Adrenal gland (tissue), 12 donors: ENCODE results near the gene PLEKHA6. TPM values are rescaled to one million over a fixed set of nuclear protein-coding genes. Genes with fewer than 3 reads are reported as not detected.

Experiments
- DNase-seq, 7 donors: peaks; one replicate each; pipeline ENCODE4 v3.0.0-alpha.2; 2019 to 2020
- H3K27ac ChIP-seq, 5 donors: fragments of 200-600 bp; sonication (generic) in 4 of 5; 1 replicate in 3 of 5; 2 replicates in 2 of 5; pipeline versions ENCODE4 v1.5.1 to v1.8.0; 2016 to 2020; ENCODE audit warnings: mild to moderate bottlenecking in 1 of 5
- H3K27me3 ChIP-seq: fragments of 200-600 bp; 2 replicates; pipeline ENCODE4 v1.8.0; 2021
- H3K36me3 ChIP-seq, 2 donors: fragments of 200-600 bp; replicated peaks in 1 of 2; 1 replicate in 1 of 2; 2 replicates in 1 of 2; pipeline versions ENCODE4 v1.5.1 to v1.8.0; 2018 to 2022
- H3K4me1 ChIP-seq, 2 donors: fragments of 200-600 bp; replicated peaks in 1 of 2; 1 replicate in 1 of 2; 2 replicates in 1 of 2; pipeline versions ENCODE4 v1.5.1 to v1.8.0; 2018 to 2021
- H3K4me3 ChIP-seq, 4 donors: fragments of 200-600 bp; sonication (generic) in 3 of 4; one replicate each; pipeline ENCODE4 v1.5.1; 2016 to 2018
- H3K9me3 ChIP-seq, 3 donors: fragments of 200-600 bp; sonication (generic) in 1 of 3; replicated peaks in 1 of 3; 1 replicate in 2 of 3; 2 replicates in 1 of 3; pipeline versions ENCODE4 v1.5.1 to v1.8.0; 2016 to 2021
- POLR2A ChIP-seq, 2 donors: fragments of 450-650 bp; IDR thresholded peaks; one replicate each; pipeline ENCODE4 v1.6.1; 2017; ENCODE audit warnings: antibody characterized with exemption in 2 of 2, mild to moderate bottlenecking in 2 of 2, moderate library complexity in 1 of 2
- WGBS, 4 donors: extraction: QIAGEN DNeasy Blood & Tissue Kit in 2 of 4; methylation state at CpG; one replicate each; pipeline versions ENCODE4 v1.1.5 to v1.1.7; 2013 to 2017; 5-methylcytosine and 5-hydroxymethylcytosine counted together
- intact Hi-C, 2 donors: fragments of 100-400 bp; cut with DNase I; formaldehyde crosslinking; loops; one replicate each; pipeline versions ENCODE4 v1.14.1 to v1.15.0; 2022 to 2023
- polyA plus RNA-seq, 3 donors: library from polyadenylated mRNA; stranded (reverse); fragments of 200-250 nt in 2 of 3; fragments of 350-450 nt in 1 of 3; fragmentation: Illumina TruSeq in 1 of 3; extraction: RNeasy Lipid Tissue Mini Kit (QIAGEN cat#74804) in 1 of 3; gene quantifications; one replicate each; pipeline ENCODE4 v1.2.3, GENCODE V29; 2013 to 2014
- total RNA-seq, 9 donors: library from RNA; depleted of rRNA in 4 of 9; stranded (reverse); fragments of >200 nt in 4 of 9; fragments of 120-200 nt in 1 of 9; fragmentation: NEBNext Ultra II Directional in 1 of 9; extraction: Animal tissue kit (Norgen Biotek cat#: 25700) in 1 of 9; gene quantifications; one replicate each; pipeline versions ENCODE4 v1.1.0 to v1.2.4, GENCODE V29; 2013 to 2023
- TF ChIP-seq, protein P1 (sequence below), 6 experiments: fragments of 450-650 bp in 4 of 6; fragments of 200-600 bp in 2 of 6; sonication (generic) in 1 of 6; IDR thresholded peaks; 1 replicate in 5 of 6; 2 replicates in 1 of 6; pipeline versions ENCODE4 v1.5.1 to v1.8.0; 2016 to 2021; ENCODE audit warnings: antibody characterized with exemption in 6 of 6, mild to moderate bottlenecking in 2 of 6, moderate library complexity in 1 of 6
- donor health status: healthy with polysubstance abuse.
- donor health status: Bipolar disorder and iron deficiency.
- donor health status: DM: yes; HTN: yes; CAD: no.
- donor health status: DM: no; HTN: no; CAD: no.
- donor health status: DM: no; HTN: no; CAD: no.
- donor health status: DM: yes; HTN: yes; CAD: no.

The PLEKHA6 gene
- total and polyA plus RNA-seq, 12 donors = 2.2 to 13.8 (median 5.1) TPM

DNA sequence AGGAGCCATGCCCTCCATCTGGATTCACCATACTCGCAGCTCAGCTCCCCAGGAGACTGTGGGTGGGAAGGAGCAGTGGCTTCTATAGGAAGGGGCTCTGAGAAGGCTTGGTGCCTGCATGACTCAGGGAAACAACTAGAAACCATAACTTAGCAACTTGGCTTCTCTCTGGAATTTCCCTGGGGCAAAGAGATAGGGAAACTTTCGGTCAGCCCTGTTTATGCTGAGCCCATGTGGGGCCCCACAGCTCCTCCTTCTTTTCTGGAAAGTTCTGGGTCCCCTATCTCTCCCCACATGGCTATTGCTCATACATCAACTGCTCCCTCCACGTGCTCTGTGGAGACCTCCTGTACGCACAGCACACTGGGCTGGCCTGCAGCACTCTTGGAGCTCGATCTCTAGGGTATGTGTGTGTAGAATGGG, 39.3 kb downstream of the PLEKHA6 start:
- DNase-seq = no peak
- Histone ChIP-seq H3K36me3 (no peaks in the 10 kb centered on the region), H3K27ac (no peak overlapping the region), H3K27me3 (no peaks in the 10 kb centered on the region), H3K4me3 (no peak overlapping the region), H3K9me3 (no peaks in the 10 kb centered on the region), H3K4me1 (peaks cover 0 to 10% of the 10 kb centered on the region in 2 donors)
- TF ChIP-seq, protein P1, sequence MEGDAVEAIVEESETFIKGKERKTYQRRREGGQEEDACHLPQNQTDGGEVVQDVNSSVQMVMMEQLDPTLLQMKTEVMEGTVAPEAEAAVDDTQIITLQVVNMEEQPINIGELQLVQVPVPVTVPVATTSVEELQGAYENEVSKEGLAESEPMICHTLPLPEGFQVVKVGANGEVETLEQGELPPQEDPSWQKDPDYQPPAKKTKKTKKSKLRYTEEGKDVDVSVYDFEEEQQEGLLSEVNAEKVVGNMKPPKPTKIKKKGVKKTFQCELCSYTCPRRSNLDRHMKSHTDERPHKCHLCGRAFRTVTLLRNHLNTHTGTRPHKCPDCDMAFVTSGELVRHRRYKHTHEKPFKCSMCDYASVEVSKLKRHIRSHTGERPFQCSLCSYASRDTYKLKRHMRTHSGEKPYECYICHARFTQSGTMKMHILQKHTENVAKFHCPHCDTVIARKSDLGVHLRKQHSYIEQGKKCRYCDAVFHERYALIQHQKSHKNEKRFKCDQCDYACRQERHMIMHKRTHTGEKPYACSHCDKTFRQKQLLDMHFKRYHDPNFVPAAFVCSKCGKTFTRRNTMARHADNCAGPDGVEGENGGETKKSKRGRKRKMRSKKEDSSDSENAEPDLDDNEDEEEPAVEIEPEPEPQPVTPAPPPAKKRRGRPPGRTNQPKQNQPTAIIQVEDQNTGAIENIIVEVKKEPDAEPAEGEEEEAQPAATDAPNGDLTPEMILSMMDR (IDR thresholded peaks at IDR 0.05) = no peak
- TF ChIP-seq POLR2A (IDR thresholded peaks at IDR 0.05) = no peak
- intact Hi-C loops = loop anchor here in 1 of 2 donors (5.0 kb wide), 1 partner anchor 38 kb away; no protein-coding TSS in a partner anchor
- 79 to 86% (median 84%) methylated on average over 5 of the region's 5 CpGs for WGBS, 4 donors

DNA sequence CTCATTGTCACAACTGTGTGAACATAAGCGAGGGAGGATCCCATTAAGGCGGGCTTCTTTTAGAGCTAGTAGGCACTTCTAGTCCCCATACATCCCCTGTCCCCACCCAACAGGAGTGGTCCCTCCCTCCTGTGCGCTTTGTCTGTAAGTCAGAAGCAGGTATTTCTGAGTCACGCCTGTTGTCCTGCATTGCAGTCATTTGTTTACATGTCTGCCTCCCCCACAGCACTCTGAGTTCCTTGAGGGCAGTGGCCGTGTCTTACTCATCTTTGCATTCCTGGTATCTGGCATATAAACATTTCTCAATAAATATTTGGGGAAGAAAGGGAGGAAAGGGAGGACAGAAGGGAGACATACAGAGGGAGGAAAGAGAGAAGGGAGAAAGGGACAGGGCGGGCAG, 40.3 kb downstream of the PLEKHA6 start:
- intact Hi-C loops = no loop called here
- H3K4me3 ChIP-seq = no peak overlapping the region
- peaks cover 0 to 17% of the 10 kb centered on the region in 2 donors for H3K4me1 ChIP-seq
- H3K36me3 ChIP-seq = no peaks in the 10 kb centered on the region
- 87 to 94% (median 89%) methylated on average over 6 of the region's 6 CpGs for WGBS, 4 donors
- DNase-seq = no peak
- H3K27ac ChIP-seq = peak overlapping the region in 1 of 5 donors; percentile 8
- no peaks in the 10 kb centered on the region for H3K27me3 ChIP-seq
- H3K9me3 ChIP-seq = no peaks in the 10 kb centered on the region
- TF ChIP-seq POLR2A (IDR thresholded peaks at IDR 0.05) = no peak
- TF ChIP-seq, protein P1 (IDR thresholded peaks at IDR 0.05) = no peak

DNA sequence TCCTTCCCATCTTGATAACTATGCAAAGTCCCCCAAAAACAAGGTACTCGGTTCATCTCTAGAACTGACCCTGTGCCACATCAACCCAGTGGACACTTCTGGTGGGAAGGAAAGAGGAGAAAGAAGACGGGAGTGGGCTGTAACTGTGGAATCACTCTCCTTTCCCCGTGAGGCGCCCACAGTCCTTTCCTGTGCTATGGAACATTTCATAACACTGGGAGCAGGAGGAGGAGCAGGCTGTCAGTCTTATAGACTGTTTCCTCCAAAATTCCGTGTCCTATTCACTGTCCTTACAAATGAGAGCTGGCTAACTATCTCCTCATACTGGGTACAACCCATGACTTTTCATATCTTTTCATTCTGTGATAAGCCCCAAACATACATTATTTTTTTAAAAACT, 40.7 kb downstream of the PLEKHA6 start:
- intact Hi-C loops = no loop called here
- H3K27me3 ChIP-seq = no peaks in the 10 kb centered on the region
- H3K4me3 ChIP-seq = no peak overlapping the region
- H3K36me3 ChIP-seq = no peaks in the 10 kb centered on the region
- peak overlapping the region in 1 of 5 donors; percentile 8 for H3K27ac ChIP-seq
- 71 to 87% (median 81%) methylated on average over 5 of the region's 5 CpGs for WGBS, 4 donors
- DNase-seq = no peak
- no peaks in the 10 kb centered on the region for H3K9me3 ChIP-seq
- H3K4me1 ChIP-seq = peaks cover 0 to 17% of the 10 kb centered on the region in 2 donors
- TF ChIP-seq, protein P1 (IDR thresholded peaks at IDR 0.05) = no peak
- TF ChIP-seq POLR2A (IDR thresholded peaks at IDR 0.05) = no peak

DNA sequence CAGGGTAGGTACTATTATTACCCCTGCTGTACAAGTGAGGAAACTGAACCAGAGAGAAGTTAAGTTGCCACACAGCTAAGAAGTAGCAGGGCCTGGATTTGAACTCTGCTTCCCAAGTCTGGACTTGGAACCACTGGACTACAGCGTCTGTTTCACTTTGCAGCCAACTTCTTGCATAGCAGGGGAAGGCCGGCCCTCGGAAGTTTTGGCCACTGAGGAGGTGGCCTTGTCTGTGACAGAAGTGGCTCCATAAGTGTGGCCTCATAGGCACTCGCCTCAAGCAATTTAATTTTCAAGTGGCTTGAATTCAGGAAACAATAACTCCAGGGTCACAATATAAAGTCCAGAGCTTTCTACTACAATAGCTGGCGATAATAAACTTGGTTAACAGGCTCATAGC, 41.4 kb downstream of the PLEKHA6 start:
- Histone ChIP-seq H3K4me3 (no peak overlapping the region), H3K27me3 (no peaks in the 10 kb centered on the region), H3K9me3 (no peaks in the 10 kb centered on the region), H3K4me1 (peaks cover 0 to 17% of the 10 kb centered on the region in 2 donors), H3K36me3 (no peaks in the 10 kb centered on the region), H3K27ac (no peak overlapping the region)
- intact Hi-C loops = no loop called here
- DNase-seq = no peak
- WGBS, 4 donors = 87 to 95% (median 91%) methylated on average over 3 to 5 of the region's 5 CpGs
- no peak for TF ChIP-seq POLR2A (IDR thresholded peaks at IDR 0.05)
- TF ChIP-seq, protein P1 (IDR thresholded peaks at IDR 0.05) = no peak
